Measurements from ENCODE around the gene MALRD1. TPM values are rescaled to one million over a fixed set of nuclear protein-coding genes. Genes with fewer than 3 reads are reported as not detected.

The MALRD1 gene
- total and polyA plus RNA-seq, 2 of the 8 experiments (the other 6 are each of a cell fraction or from before 2014, with no cell fraction given): 0.32 to 0.35 TPM

DNA sequence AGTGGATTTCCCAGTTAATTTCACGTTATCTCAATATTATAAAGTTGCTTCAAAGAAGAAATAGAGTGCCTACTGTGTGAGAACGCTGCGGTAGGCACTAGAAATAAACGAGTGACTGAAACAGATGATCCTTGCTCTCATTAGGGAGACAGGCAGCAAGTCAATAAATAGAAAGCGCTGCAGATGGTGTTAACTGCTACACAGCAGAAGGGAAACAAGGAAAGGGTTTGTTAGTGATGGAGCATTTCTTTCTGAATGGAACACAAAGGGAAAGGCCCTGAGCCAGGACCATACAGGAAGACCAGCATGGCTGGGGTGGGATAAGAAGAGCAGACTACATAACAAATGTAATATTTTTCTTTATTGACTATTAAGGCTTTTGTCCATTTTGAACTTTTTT, 235.2 kb downstream of the MALRD1 start:
- CTCF ChIA-PET (ENCODE audit: partially characterized antibody): no interaction called here
- Histone ChIP-seq H3K27ac (ENCODE audit: low read depth, low read length) (no peak overlapping the region), H4K20me1 (replicated peaks in 1 of 2; ENCODE audit: control insufficient read depth in 1 of 2, insufficient read depth in 2 of 2, low read length in 2 of 2) (no peaks in the 10 kb centered on the region), H3K9ac (replicated peaks in 1 of 4; ENCODE audit: extremely low read depth in 1 of 4, low read depth in 3 of 4, low read length in 3 of 4) (no peak overlapping the region), H3K23me2 (ENCODE audit: low read depth, low read length) (no peaks in the 10 kb centered on the region), H3K18ac (ENCODE audit: extremely low read depth, low read length) (no peak overlapping the region), H4K91ac (replicated peaks; ENCODE audit: insufficient read length, low read length) (no peak overlapping the region), H4K5ac (ENCODE audit: insufficient read length, low read depth, low read length) (no peak overlapping the region), H3K36me3 (ENCODE audit: control insufficient read depth in 2 of 4, insufficient read depth in 4 of 4, low read length in 3 of 4) (no peaks in the 10 kb centered on the region), H2BK120ac (replicated peaks; ENCODE audit: low read depth, low read length) (no peak overlapping the region), H2BK15ac (ENCODE audit: low read length) (no peak overlapping the region), H4K8ac (ENCODE audit: extremely low read depth, insufficient read depth, low read length) (no peak overlapping the region), H3K4ac (replicated peaks; ENCODE audit: insufficient read length, low read depth, low read length) (no peak overlapping the region), H3K79me2 (ENCODE audit: control insufficient read depth in 1 of 2, insufficient read depth in 2 of 2, low read length in 2 of 2) (no peaks in the 10 kb centered on the region), H2BK20ac (ENCODE audit: low read length) (no peak overlapping the region), H2AFZ (ENCODE audit: low read length) (no peak overlapping the region), H3K4me3 (ENCODE audit: extremely low read depth in 1 of 4, insufficient read depth in 2 of 4, low read depth in 3 of 4, low read length in 4 of 4) (no peak overlapping the region), H3K9me3 (ENCODE audit: insufficient read depth in 2 of 2, low read depth in 1 of 2, low read length in 1 of 2) (no peaks in the 10 kb centered on the region), H3K56ac (replicated peaks; ENCODE audit: insufficient read length, low read depth, low read length) (no peak overlapping the region), H3K4me2 (ENCODE audit: insufficient read depth in 1 of 2, low read depth in 2 of 2, low read length in 2 of 2) (no peak overlapping the region), H3K23ac (ENCODE audit: insufficient read length) (no peak overlapping the region), H2BK5ac (ENCODE audit: low read depth, low read length) (no peak overlapping the region), H2BK12ac (ENCODE audit: low read depth, low read length) (no peak overlapping the region), H3K27me3 (replicated peaks in 1 of 4; ENCODE audit: control insufficient read depth in 3 of 4, extremely low read depth in 1 of 4, insufficient read depth in 3 of 4, low read length in 3 of 4) (no peaks in the 10 kb centered on the region), H3K79me1 (ENCODE audit: low read depth, low read length) (no peaks in the 10 kb centered on the region), H3K4me1 (replicated peaks in 1 of 4; ENCODE audit: control insufficient read depth in 3 of 4, insufficient read depth in 4 of 4, low read length in 3 of 4) (no peaks in the 10 kb centered on the region), H3K14ac (ENCODE audit: insufficient read length) (no peak overlapping the region), H2AK5ac (ENCODE audit: low read depth, low read length) (no peak overlapping the region)
- TF ChIP-seq KDM1A (IDR thresholded peaks at IDR 0.05; ENCODE audit: borderline replicate concordance, low read length) (no peak), POU5F1 (IDR thresholded peaks at IDR 0.05; ENCODE audit: low read depth, low read length) (no peak), SIN3A (conservative IDR thresholded peaks at IDR 0.05 in 1 of 2, IDR thresholded peaks at IDR 0.05 in 1 of 2; ENCODE audit: low read depth in 1 of 2, low read length in 2 of 2) (no peak), SP1 (IDR thresholded peaks at IDR 0.05; ENCODE audit: low read depth, low read length) (no peak), EP300 (IDR thresholded peaks at IDR 0.05; ENCODE audit: borderline replicate concordance in 1 of 2, low read depth in 2 of 2, low read length in 2 of 2) (no peak), JUND (IDR thresholded peaks at IDR 0.05; ENCODE audit: low read length) (no peak), EZH2 (IDR thresholded peaks at IDR 0.05; ENCODE audit: low read depth, low read length, severe bottlenecking) (no peak), CHD1 (IDR thresholded peaks at IDR 0.05; ENCODE audit: low read depth, low read length) (no peak)
- TF ChIP-seq, protein P1, sequence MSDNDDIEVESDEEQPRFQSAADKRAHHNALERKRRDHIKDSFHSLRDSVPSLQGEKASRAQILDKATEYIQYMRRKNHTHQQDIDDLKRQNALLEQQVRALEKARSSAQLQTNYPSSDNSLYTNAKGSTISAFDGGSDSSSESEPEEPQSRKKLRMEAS (IDR thresholded peaks at IDR 0.05): no peak
- 93% methylated on average over 5 of the region's 5 CpGs; no CpG with 5 or more reads in 1 of the 2 experiments for WGBS, 2 experiments (ENCODE audit: extremely low coverage in 1 of 2, insufficient coverage in 1 of 2, insufficient read length in 1 of 2, insufficient replicate concordance in 2 of 2, low coverage in 1 of 2, low lambda C conversion rate in 2 of 2, missing lambda C conversion rate in 1 of 2)
- no peak for DNase-seq (ENCODE audit: low read depth in 1 of 2, low spot score in 2 of 2)
- FAIRE-seq: no peak
- POLR2A ChIA-PET (ENCODE audit: partially characterized antibody): no interaction called here
